Fibroblast of pulmonary artery (primary cell): Measurements from ENCODE around the gene PRR30.

ENCODE experiments used
- DNase-seq: peaks from one replicate; pipeline ENCODE4 v3.0.0-alpha.2; 2010; ENCODE audit warnings: low read depth
- H3K4me3 ChIP-seq: replicated peaks from 2 replicates; pipeline ENCODE4 v1.5.1; 2011; ENCODE audit warnings: low read depth, mild to moderate bottlenecking, control low read depth, low read length, moderate library complexity
- TF ChIP-seq, protein P1 (sequence below): IDR thresholded peaks from 2 replicates; pipeline ENCODE4 v1.5.1; 2011; ENCODE audit warnings: mild to moderate bottlenecking, control low read depth, low read length, inconsistent platforms; ENCODE audit errors: missing control alignments

PRR30 gene

DNA sequence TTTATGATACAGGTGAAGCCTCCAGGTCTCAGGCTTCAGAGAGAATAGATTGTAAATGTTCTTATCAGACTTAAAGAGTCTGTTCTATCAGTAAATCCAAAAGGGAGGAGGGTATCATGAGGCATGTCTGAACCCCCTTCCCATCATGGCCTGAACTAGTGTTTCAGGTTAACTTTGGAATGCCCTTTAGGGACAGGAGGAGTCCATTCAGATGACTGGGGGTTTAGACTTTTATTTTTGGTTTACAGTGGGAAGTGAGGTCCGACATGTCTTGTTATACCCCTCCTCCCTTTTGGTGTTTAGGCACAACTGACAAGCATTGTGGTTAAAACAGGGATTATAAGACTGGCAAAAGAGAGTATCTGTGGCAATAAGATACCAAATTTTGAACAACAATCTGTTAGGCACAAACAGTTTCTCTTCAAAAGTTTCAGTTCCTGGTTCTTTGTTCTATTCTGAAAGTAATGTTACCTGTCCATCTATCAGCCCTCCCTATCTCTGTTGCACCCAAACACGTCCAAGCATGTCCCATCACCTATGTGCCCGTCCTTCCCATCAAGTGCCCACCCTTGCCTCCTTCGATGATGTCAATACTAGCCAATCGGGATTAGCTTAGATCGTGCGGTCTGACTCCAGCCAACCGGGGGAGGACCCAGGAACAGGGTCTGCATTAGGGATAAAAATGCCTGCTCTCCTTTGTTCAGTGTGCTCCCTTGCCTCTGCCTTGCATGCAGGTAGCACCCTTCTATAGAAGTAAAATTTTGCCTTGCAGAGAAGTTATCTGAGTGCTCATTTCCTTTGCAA, 26.0 kb upstream of the PRR30 start:
- TF ChIP-seq, protein P1, sequence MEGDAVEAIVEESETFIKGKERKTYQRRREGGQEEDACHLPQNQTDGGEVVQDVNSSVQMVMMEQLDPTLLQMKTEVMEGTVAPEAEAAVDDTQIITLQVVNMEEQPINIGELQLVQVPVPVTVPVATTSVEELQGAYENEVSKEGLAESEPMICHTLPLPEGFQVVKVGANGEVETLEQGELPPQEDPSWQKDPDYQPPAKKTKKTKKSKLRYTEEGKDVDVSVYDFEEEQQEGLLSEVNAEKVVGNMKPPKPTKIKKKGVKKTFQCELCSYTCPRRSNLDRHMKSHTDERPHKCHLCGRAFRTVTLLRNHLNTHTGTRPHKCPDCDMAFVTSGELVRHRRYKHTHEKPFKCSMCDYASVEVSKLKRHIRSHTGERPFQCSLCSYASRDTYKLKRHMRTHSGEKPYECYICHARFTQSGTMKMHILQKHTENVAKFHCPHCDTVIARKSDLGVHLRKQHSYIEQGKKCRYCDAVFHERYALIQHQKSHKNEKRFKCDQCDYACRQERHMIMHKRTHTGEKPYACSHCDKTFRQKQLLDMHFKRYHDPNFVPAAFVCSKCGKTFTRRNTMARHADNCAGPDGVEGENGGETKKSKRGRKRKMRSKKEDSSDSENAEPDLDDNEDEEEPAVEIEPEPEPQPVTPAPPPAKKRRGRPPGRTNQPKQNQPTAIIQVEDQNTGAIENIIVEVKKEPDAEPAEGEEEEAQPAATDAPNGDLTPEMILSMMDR, result no peak
- DNase-seq, result no peak
- no peak overlapping the region for H3K4me3 ChIP-seq

DNA sequence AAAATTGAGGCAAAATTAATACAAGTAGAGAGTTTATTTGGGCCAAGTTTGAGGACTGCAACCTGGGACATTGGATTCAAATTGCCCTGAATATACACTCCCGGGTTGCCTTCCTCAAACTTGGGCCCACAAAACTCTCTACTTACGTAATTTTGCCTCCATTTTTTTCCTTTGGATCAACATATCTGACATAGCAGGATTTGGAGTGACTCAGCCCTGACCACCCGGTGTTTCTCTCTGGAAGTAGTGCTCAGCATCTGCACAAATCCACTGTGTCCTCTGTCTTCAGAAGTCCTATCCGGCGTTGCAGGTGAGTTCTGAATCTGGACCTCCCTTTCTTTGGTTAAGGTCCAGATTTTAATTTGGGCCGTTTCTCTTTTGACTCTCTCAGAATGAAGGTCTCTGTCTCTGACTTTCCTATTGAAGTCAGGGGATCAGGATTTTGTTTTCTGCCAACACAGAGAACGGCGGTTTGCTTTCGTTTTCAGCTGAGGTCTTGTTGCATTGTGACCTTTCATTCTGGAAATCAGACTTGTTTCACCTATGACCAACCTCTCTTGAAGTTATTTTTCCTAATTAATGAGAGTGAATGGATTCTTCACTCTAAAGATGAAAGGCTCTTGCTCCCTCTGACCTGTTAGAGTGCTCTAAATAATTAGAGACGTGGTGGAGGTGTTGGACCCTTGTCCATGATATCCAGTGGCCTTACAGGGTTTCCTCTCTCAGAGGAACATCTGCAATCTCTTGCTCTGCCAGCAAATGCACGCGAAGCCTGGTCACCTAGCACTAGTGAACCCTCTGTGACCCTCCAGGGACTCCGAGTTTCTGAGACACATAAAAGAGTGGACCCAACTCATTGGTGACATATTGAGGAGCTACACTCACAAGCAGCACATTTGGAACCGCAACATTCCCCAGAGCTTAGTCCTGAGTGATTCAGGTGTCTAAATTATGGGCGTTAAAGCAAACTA, 23.2 kb upstream of the PRR30 start:
- H3K4me3 ChIP-seq, result no peak overlapping the region
- no peak for DNase-seq
- TF ChIP-seq, protein P1, result no peak

DNA sequence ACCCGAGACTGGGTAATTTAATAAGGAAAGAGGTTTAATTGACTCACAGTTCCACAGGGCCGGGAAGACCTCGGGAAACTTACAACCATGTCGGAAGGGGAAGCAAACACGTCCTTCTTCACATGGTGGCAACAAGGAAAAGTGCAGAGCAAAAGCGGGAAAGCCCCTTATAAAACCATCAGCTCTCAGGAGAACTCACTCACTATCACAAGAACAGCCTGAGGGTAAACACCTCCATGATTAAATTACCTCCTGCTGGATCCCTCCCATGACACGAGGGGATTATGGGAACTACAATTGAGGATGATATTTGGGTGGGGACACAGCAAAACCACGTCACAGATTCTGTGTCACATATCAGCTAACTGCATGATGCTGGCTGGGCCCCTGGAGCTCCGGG, 21.0 kb upstream of the PRR30 start:
- TF ChIP-seq, protein P1, result no peak
- no peak overlapping the region for H3K4me3 ChIP-seq
- no peak for DNase-seq

DNA sequence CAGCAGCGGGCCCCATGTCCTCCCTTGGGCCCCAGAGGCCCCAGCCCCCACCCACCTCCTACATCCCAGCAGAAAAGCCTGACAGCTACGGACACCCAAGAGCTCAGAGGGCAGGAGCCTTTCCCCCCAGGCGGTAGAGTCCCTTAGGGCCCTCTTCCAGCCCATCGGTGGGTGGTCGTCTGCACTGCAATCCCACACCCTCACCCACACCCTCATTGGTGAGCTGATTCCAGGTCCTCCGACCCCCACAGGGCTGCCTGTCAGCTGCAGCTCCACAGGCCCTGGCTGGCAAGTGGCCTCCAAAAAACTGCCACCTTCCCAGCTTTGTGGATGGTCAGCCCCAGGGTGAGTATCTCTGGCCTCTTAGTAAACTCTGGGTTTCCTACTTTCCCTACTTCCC, 20.1 kb upstream of the PRR30 start:
- H3K4me3 ChIP-seq, result no peak overlapping the region
- TF ChIP-seq, protein P1, result no peak
- no peak for DNase-seq

DNA sequence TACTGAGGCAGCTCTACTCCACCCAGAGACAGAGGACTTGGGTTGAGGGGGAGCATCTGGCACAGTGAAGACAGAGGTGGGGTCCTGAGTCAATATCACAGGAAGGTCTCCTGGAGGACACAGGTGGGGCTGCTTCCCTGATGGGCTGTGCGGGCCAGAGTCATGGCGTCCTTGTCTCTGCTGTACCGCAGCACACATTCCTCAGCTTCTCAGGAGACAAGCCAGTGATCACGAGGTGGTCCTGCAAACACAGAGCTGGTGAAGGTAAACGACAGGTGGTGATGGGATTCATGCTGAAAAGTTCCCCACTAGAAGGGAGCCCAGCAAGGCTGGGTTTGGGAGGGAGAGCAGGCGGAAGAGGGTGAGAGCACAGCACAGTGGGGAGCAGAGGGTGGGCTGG, 19.3 kb upstream of the PRR30 start:
- TF ChIP-seq, protein P1, result no peak
- no peak overlapping the region for H3K4me3 ChIP-seq
- DNase-seq, result no peak

DNA sequence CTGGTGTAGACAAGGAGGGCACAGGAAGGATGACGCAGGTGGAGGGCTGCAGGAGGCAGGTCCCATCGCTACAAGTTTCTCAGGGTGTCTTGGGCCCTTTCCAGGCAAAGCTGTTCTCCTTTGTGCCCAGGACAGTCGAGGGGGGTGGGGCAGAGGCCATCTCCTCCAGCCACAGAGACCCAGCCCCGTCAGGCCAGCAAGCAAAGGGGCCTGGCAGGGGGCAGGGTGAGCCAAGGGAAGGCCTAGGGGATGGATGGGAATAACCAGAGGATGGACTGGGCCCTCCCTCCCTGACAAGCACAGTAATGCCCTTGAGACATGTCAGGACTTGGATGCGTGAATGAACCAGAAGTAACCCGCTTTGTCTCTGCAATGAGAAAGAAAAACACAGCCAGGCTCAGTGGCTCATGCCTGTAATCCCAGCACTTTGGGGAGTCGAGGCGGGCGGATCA, 15.9 kb upstream of the PRR30 start:
- DNase-seq, result no peak
- H3K4me3 ChIP-seq, result no peak overlapping the region
- TF ChIP-seq, protein P1, result no peak
